GM10266 (cell line): ENCODE measurements around the gene ATP6V0B.

Source experiments
- DNase-seq: peaks from one replicate; pipeline ENCODE4 v3.0.0; 2012; ENCODE audit errors: extremely low spot score
- CTCF ChIP-seq: IDR thresholded peaks from 2 replicates; pipeline ENCODE4 v1.5.1; 2012; ENCODE audit warnings: mild to moderate bottlenecking, low read depth; ENCODE audit not compliant: control insufficient read depth, insufficient read depth; ENCODE audit errors: missing control alignments

ATP6V0B gene

GRCh38 chr1:43938383-43938782, 36.4 kb upstream of the ATP6V0B start:
- DNase-seq = no peak
- TF ChIP-seq CTCF = no peak

GRCh38 chr1:43938892-43939587, 35.7 kb upstream of the ATP6V0B start:
- TF ChIP-seq CTCF = no peak
- DNase-seq = no peak

GRCh38 chr1:43942411-43942810, 32.3 kb upstream of the ATP6V0B start:
- TF ChIP-seq CTCF = no peak
- no peak for DNase-seq

- DNase-seq = no peak
- no peak for TF ChIP-seq CTCF
Measured at GRCh38 chr1:43944860-43945259, 29.9 kb upstream of the ATP6V0B start.

GRCh38 chr1:43945674-43946235, 29.0 kb upstream of the ATP6V0B start:
- no peak for DNase-seq
- no peak for TF ChIP-seq CTCF

DNA sequence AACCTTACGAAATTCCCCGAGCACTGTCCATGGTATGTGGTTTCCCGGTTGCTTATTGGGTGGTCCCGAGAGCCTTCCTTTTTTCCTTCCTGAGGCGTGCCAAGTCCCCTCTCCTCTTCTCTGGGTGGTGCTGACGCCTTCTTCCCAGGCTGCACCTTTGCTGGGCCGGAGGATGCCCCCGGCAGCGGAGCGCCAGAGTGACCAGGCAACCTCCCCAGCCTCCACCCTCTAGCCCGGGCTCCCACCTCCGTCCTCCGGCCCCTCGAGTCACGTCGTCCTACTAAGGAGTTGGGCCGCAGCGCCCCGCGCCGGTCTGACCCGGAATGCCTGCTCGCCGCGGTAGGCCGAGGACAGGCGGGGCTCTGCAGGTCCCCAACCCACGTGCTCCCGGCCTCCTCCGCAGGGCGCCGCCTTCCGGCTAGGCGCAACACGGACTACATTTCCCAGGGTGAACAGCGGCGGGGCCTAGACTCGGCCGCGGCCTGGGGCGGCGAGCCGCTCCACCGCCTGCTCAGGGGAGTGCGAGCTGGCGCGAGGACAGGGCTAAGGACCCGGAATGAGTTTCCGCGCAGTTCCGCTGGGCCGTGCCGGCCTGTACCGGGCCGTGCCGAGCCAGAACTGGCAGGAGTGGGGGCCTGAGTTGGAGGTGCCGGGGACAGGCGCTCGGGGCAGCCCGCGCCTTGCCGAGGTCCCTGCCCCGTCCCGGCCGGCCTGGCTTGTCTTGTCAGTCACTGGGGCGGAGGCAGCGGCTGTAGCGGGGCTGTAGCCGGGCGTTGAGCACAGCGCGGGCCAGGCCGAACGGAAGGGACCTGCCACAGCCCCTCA, 28.3 kb upstream of the ATP6V0B start, which contains the start of gene IPO13:
Gene IPO13, plus strand, starts transcription at position 715 of the 825 bp plus-strand sequence. CDS start 651 bp downstream, outside the sequence.
- TF ChIP-seq CTCF = peak; percentile 94
- DNase-seq = peak; percentile 98
